Activated effector memory CD4-positive, alpha-beta T cell treated with anti-CD3 and anti-CD28 coated beads, Interleukin-2, amount 50 U/mL, for 16 hours (primary cell): ENCODE data around the gene PPP1R2.

ENCODE experiments used
- DNase-seq: peaks from one replicate; pipeline ENCODE4 v3.0.0-alpha.2; 2020

Gene PPP1R2

GRCh38 chr3:195563317-195563716 is 20.2 kb upstream of the PPP1R2 start:
- no peak for DNase-seq

GRCh38 chr3:195559723-195560409 is 16.7 kb upstream of the PPP1R2 start:
- DNase-seq, result no peak

- no peak for DNase-seq
These were observed 15.5 kb upstream of the PPP1R2 start for GRCh38 chr3:195558602-195559001.

GRCh38 chr3:195557322-195557721 is 14.2 kb upstream of the PPP1R2 start:
- DNase-seq, result no peak

- no peak for DNase-seq
These were observed 13.3 kb upstream of the PPP1R2 start for GRCh38 chr3:195556390-195556789.

GRCh38 chr3:195555110-195555509 is 12.0 kb upstream of the PPP1R2 start:
- no peak for DNase-seq

GRCh38 chr3:195554458-195554857 is 11.3 kb upstream of the PPP1R2 start:
- DNase-seq, result no peak

GRCh38 chr3:195553268-195553667 is 10.1 kb upstream of the PPP1R2 start:
- DNase-seq, result no peak

GRCh38 chr3:195551381-195551978 is 8.4 kb upstream of the PPP1R2 start:
- DNase-seq, result no peak

- peak; percentile 70 for DNase-seq
These were observed 7.6 kb upstream of the PPP1R2 start for GRCh38 chr3:195550723-195551122.

- peak; percentile 92 for DNase-seq
These were observed 6.9 kb upstream of the PPP1R2 start for GRCh38 chr3:195549931-195550519.

GRCh38 chr3:195548987-195549386 is 5.9 kb upstream of the PPP1R2 start:
- DNase-seq, result no peak

- DNase-seq, result no peak
These were observed 5.4 kb upstream of the PPP1R2 start for GRCh38 chr3:195548501-195548900.

GRCh38 chr3:195548006-195548405 is 4.9 kb upstream of the PPP1R2 start:
- no peak for DNase-seq

- DNase-seq, result peak; percentile 74
These were observed 3.0 kb upstream of the PPP1R2 start for GRCh38 chr3:195546130-195546560.

- no peak for DNase-seq
These were observed 1.5 kb upstream of the PPP1R2 start for GRCh38 chr3:195544634-195545033.

GRCh38 chr3:195544230-195544536 is 1.1 kb upstream of the PPP1R2 start:
- DNase-seq, result no peak

GRCh38 chr3:195543500-195544229 is 540 bp upstream of the PPP1R2 start:
- DNase-seq, result no peak

- DNase-seq, result no peak
These were observed 818 bp downstream of the PPP1R2 start for GRCh38 chr3:195542316-195542697.

GRCh38 chr3:195540511-195540910 is 2.6 kb downstream of the PPP1R2 start:
- DNase-seq, result no peak

- no peak for DNase-seq
These were observed 3.1 kb downstream of the PPP1R2 start for GRCh38 chr3:195540027-195540426.

- DNase-seq, result no peak
These were observed 3.6 kb downstream of the PPP1R2 start for GRCh38 chr3:195539479-195539878.

GRCh38 chr3:195537995-195538394 is 5.1 kb downstream of the PPP1R2 start:
- DNase-seq, result peak; percentile 77

GRCh38 chr3:195535293-195535692 is 7.8 kb downstream of the PPP1R2 start:
- no peak for DNase-seq
